Sciatic nerve (tissue), 2 donors: ENCODE measurements around the gene PTPRT. TPM values are rescaled to one million over a fixed set of nuclear protein-coding genes. Genes with fewer than 3 reads are reported as not detected.
A peak's percentile ranks its signal among the peaks of the same experiment; 100 is the strongest.

Experiments
- ATAC-seq: fragments of 200-7000 bp; cut with Tn5 transposase; one replicate; pipeline ENCODE4 v1.9.1; 2020; ENCODE audit warnings: mild to moderate bottlenecking, moderate library complexity
- DNase-seq: peaks from one replicate; pipeline ENCODE4 v3.0.0-alpha.2; 2020; ENCODE audit warnings: low spot score
- intact Hi-C: fragments of 100-400 bp; cut with DNase I; formaldehyde crosslinking; loops from one replicate; pipeline ENCODE4 v1.14.2; 2022
- total RNA-seq: library from RNA; stranded (reverse); fragmentation: NEBNext Ultra II Directional; extraction: Animal tissue kit (Norgen Biotek cat#: 25700); gene quantifications from one replicate; pipeline ENCODE4 v1.2.1, GENCODE V29; 2021
- donor health status: DM: no; HTN: no; CAD: no.
- donor health status: DM: no; HTN: no; CAD: no.

The PTPRT gene
- total RNA-seq, 1 donor from 2014 or later: 0.45 TPM

GRCh38 chr20:42112161-42112560, 1077.5 kb downstream of the PTPRT start:
- intact Hi-C loops: no loop called here
- DNase-seq (no peak), ATAC-seq (no peak)

- intact Hi-C loops: no loop called here
- ATAC-seq (no peak), DNase-seq (no peak)
Observed at GRCh38 chr20:42111349-42111748, 1078.4 kb downstream of the PTPRT start.

GRCh38 chr20:42110301-42110700, 1079.4 kb downstream of the PTPRT start:
- no peak for DNase-seq
- no peak for ATAC-seq
- intact Hi-C loops: no loop called here

GRCh38 chr20:42102000-42102399, 1087.7 kb downstream of the PTPRT start:
- intact Hi-C loops: no loop called here
- DNase-seq (no peak), ATAC-seq (no peak)

GRCh38 chr20:42100137-42100704, 1089.5 kb downstream of the PTPRT start:
- intact Hi-C loops: no loop called here
- ATAC-seq (no peak), DNase-seq (no peak)

GRCh38 chr20:42099101-42099500, 1090.6 kb downstream of the PTPRT start:
- ATAC-seq (no peak), DNase-seq (no peak)
- intact Hi-C loops: no loop called here

GRCh38 chr20:42098418-42098817, 1091.3 kb downstream of the PTPRT start:
- ATAC-seq (no peak), DNase-seq (no peak)
- intact Hi-C loops: no loop called here

GRCh38 chr20:42097741-42098140, 1092.0 kb downstream of the PTPRT start:
- intact Hi-C loops: no loop called here
- DNase-seq: no peak
- no peak for ATAC-seq

- no peak for ATAC-seq
- no peak for DNase-seq
- intact Hi-C loops: no loop called here
Observed at GRCh38 chr20:42095221-42095620, 1094.5 kb downstream of the PTPRT start.

- DNase-seq (no peak), ATAC-seq (no peak)
- intact Hi-C loops: no loop called here
Observed at GRCh38 chr20:42093542-42094440, 1095.9 kb downstream of the PTPRT start.

- DNase-seq (no peak), ATAC-seq (no peak)
- intact Hi-C loops: no loop called here
Observed at GRCh38 chr20:42093041-42093440, 1096.7 kb downstream of the PTPRT start.

- no peak for ATAC-seq
- intact Hi-C loops: no loop called here
- no peak for DNase-seq
Observed at GRCh38 chr20:42085366-42085765, 1104.3 kb downstream of the PTPRT start.

- DNase-seq (no peak), ATAC-seq (peak; percentile 48)
- intact Hi-C loops: no loop called here
Observed at GRCh38 chr20:42083280-42083679, 1106.4 kb downstream of the PTPRT start.

GRCh38 chr20:42082611-42083010, 1107.1 kb downstream of the PTPRT start:
- intact Hi-C loops: no loop called here
- DNase-seq (peak; percentile 77), ATAC-seq (peak; percentile 93)

- DNase-seq: no peak
- intact Hi-C loops: no loop called here
- no peak for ATAC-seq
Observed at GRCh38 chr20:42080956-42081355, 1108.8 kb downstream of the PTPRT start.

- DNase-seq (no peak), ATAC-seq (no peak)
- intact Hi-C loops: no loop called here
Observed at GRCh38 chr20:42074944-42075343, 1114.8 kb downstream of the PTPRT start.

- DNase-seq (no peak), ATAC-seq (no peak)
- intact Hi-C loops: no loop called here
Observed at GRCh38 chr20:42067596-42067995, 1122.1 kb downstream of the PTPRT start.

GRCh38 chr20:42067174-42067573, 1122.5 kb downstream of the PTPRT start:
- DNase-seq (no peak), ATAC-seq (no peak)
- intact Hi-C loops: no loop called here

- DNase-seq: no peak
- intact Hi-C loops: no loop called here
- no peak for ATAC-seq
Observed at GRCh38 chr20:42063141-42063540, 1126.6 kb downstream of the PTPRT start.

GRCh38 chr20:42053350-42053749, 1136.4 kb downstream of the PTPRT start:
- ATAC-seq (no peak), DNase-seq (no peak)
- intact Hi-C loops: no loop called here

GRCh38 chr20:42051921-42052320, 1137.8 kb downstream of the PTPRT start:
- no peak for ATAC-seq
- no peak for DNase-seq
- intact Hi-C loops: no loop called here
